HG02840 (cell line): ENCODE results near the gene SMPD4.
A peak's percentile ranks its signal among the peaks of the same experiment; 100 is the strongest.
"Not testable (repeated sequence)": the region's sequence is repeated elsewhere in the genome, so short reads cannot be mapped to it uniquely, and the experiment has no call there.

Source experiments
- ATAC-seq: cut with Tn5 transposase; IDR thresholded peaks from one replicate; pipeline ENCODE4 v1.9.1; 2021; ENCODE audit warnings: mild to moderate bottlenecking, moderate library complexity, moderate number of reproducible peaks; ENCODE audit not compliant: unreplicated experiment, low FRiP score

Gene SMPD4

GRCh38 chr2:130181325-130181879 lies at the start of gene SMPD4:
TSS of gene SMPD4 (minus strand) at chr2:130181602. CDS start at chr2:130176592, 5,010 bp downstream.
- ATAC-seq = peak; percentile 51

GRCh38 chr2:130230907-130231306 lies 49.5 kb upstream of the SMPD4 start:
- not testable (repeated sequence) for ATAC-seq

GRCh38 chr2:130230376-130230775 lies 49.0 kb upstream of the SMPD4 start:
- ATAC-seq = not testable (repeated sequence)

GRCh38 chr2:130229161-130229510 lies 47.7 kb upstream of the SMPD4 start:
- ATAC-seq = peak; percentile 81

- not testable (repeated sequence) for ATAC-seq
Measured at GRCh38 chr2:130228467-130229160, 47.2 kb upstream of the SMPD4 start.

GRCh38 chr2:130228005-130228404 lies 46.6 kb upstream of the SMPD4 start:
- ATAC-seq = not testable (repeated sequence)

- not testable (repeated sequence) for ATAC-seq
Measured at GRCh38 chr2:130222523-130222922, 41.1 kb upstream of the SMPD4 start.

GRCh38 chr2:130220505-130220904 lies 39.1 kb upstream of the SMPD4 start:
- not testable (repeated sequence) for ATAC-seq

GRCh38 chr2:130219147-130219546 lies 37.7 kb upstream of the SMPD4 start:
- not testable (repeated sequence) for ATAC-seq

- not testable (repeated sequence) for ATAC-seq
Measured at GRCh38 chr2:130207051-130207450, 25.6 kb upstream of the SMPD4 start.

- not testable (repeated sequence) for ATAC-seq
Measured at GRCh38 chr2:130203150-130203549, 21.7 kb upstream of the SMPD4 start.

GRCh38 chr2:130202518-130202917 lies 21.1 kb upstream of the SMPD4 start:
- ATAC-seq = not testable (repeated sequence)

GRCh38 chr2:130198343-130198742 lies 16.9 kb upstream of the SMPD4 start, which contains the start of gene TUBA3E:
TSS of gene TUBA3E (minus strand) at chr2:130198439. CDS start at chr2:130198360, 79 bp downstream.
- ATAC-seq = no peak

- ATAC-seq = not testable (repeated sequence)
Measured at GRCh38 chr2:130196052-130196451, 14.7 kb upstream of the SMPD4 start.

GRCh38 chr2:130195089-130195635 lies 13.8 kb upstream of the SMPD4 start:
- ATAC-seq = not testable (repeated sequence)

- ATAC-seq = not testable (repeated sequence)
Measured at GRCh38 chr2:130193824-130194223, 12.4 kb upstream of the SMPD4 start.

- ATAC-seq = not testable (repeated sequence)
Measured at GRCh38 chr2:130192451-130192850, 11.0 kb upstream of the SMPD4 start.

- ATAC-seq = not testable (repeated sequence)
Measured at GRCh38 chr2:130191319-130191718, 9.9 kb upstream of the SMPD4 start.

GRCh38 chr2:130190237-130190636 lies 8.8 kb upstream of the SMPD4 start:
- ATAC-seq = no peak

- not testable (repeated sequence) for ATAC-seq
Measured at GRCh38 chr2:130188958-130189357, 7.6 kb upstream of the SMPD4 start.
